Measurements from ENCODE around the gene VPS50. TPM values are rescaled to one million over a fixed set of nuclear protein-coding genes. Genes with fewer than 3 reads are reported as not detected.
A peak's percentile ranks its signal among the peaks of the same experiment; 100 is the strongest.
"Not testable (repeated sequence)": the region's sequence is repeated elsewhere in the genome, so short reads cannot be mapped to it uniquely, and the experiment has no call there.

VPS50 gene
- polyA plus RNA-seq, 10 donors, result 15.7 to 22.4 (median 18.7) TPM

- DNase-seq, result no peak
These were observed 99.5 kb downstream of the VPS50 start for GRCh38 chr7:93331706-93332105.

- DNase-seq, result no peak
These were observed 100.0 kb downstream of the VPS50 start for GRCh38 chr7:93332172-93332571.

- no peak for DNase-seq
These were observed 104.9 kb downstream of the VPS50 start for GRCh38 chr7:93337052-93337451.

GRCh38 chr7:93342178-93342577 is 110.0 kb downstream of the VPS50 start:
- DNase-seq, result not testable (repeated sequence)

- DNase-seq, result no peak
These were observed 118.2 kb downstream of the VPS50 start for GRCh38 chr7:93350338-93350737.

GRCh38 chr7:93352881-93353280 is 120.7 kb downstream of the VPS50 start:
- no peak for DNase-seq

- no peak for DNase-seq
These were observed 122.6 kb downstream of the VPS50 start for GRCh38 chr7:93354815-93355214.

GRCh38 chr7:93359520-93360198 is 127.5 kb downstream of the VPS50 start:
- no peak for DNase-seq

GRCh38 chr7:93361853-93362252 is 129.7 kb downstream of the VPS50 start:
- no peak for DNase-seq

- DNase-seq, result no peak
These were observed 132.6 kb downstream of the VPS50 start for GRCh38 chr7:93364806-93365205.

GRCh38 chr7:93365341-93365740 is 133.2 kb downstream of the VPS50 start:
- DNase-seq, result no peak

GRCh38 chr7:93366816-93367215 is 134.7 kb downstream of the VPS50 start:
- DNase-seq, result no peak

- no peak for DNase-seq
These were observed 135.1 kb downstream of the VPS50 start for GRCh38 chr7:93367254-93367653.

- not testable (repeated sequence) for DNase-seq
These were observed 138.8 kb downstream of the VPS50 start for GRCh38 chr7:93370937-93371336.

GRCh38 chr7:93373537-93373936 is 141.4 kb downstream of the VPS50 start:
- no peak for DNase-seq

GRCh38 chr7:93374345-93374940 is 142.3 kb downstream of the VPS50 start:
- peak in 1 of 3 donors; percentile 13 for DNase-seq

- DNase-seq, result no peak
These were observed 143.4 kb downstream of the VPS50 start for GRCh38 chr7:93375603-93376002.

GRCh38 chr7:93378131-93378760 is 146.1 kb downstream of the VPS50 start:
- DNase-seq, result peak; percentile 5 to 42 (median 5)

- no peak for DNase-seq
These were observed 150.2 kb downstream of the VPS50 start for GRCh38 chr7:93382362-93382761.

GRCh38 chr7:93390660-93391059 is 158.5 kb downstream of the VPS50 start:
- DNase-seq, result no peak

GRCh38 chr7:93392984-93393383 is 160.8 kb downstream of the VPS50 start:
- no peak for DNase-seq

GRCh38 chr7:93399642-93400041 is 167.5 kb downstream of the VPS50 start:
- no peak for DNase-seq

GRCh38 chr7:93402944-93403343 is 170.8 kb downstream of the VPS50 start:
- DNase-seq, result no peak
